Activated CD4-positive, alpha-beta T cell treated with anti-CD3 and anti-CD28 coated beads for 1 hour (primary cell): ENCODE measurements around the gene HS3ST4.

Source experiments
- DNase-seq: peaks from one replicate; pipeline ENCODE4 v3.0.0-alpha.2; 2020

Gene HS3ST4

GRCh38 chr16:25828510-25828909 lies 136.8 kb downstream of the HS3ST4 start:
- DNase-seq: no peak

- no peak for DNase-seq
Measured at GRCh38 chr16:25832291-25832690, 140.5 kb downstream of the HS3ST4 start.

- DNase-seq: no peak
Measured at GRCh38 chr16:25834101-25834500, 142.3 kb downstream of the HS3ST4 start.

- DNase-seq: no peak
Measured at GRCh38 chr16:25835126-25835525, 143.4 kb downstream of the HS3ST4 start.

GRCh38 chr16:25838724-25839186 lies 147.0 kb downstream of the HS3ST4 start:
- DNase-seq: no peak

- DNase-seq: no peak
Measured at GRCh38 chr16:25841761-25842160, 150.0 kb downstream of the HS3ST4 start.

GRCh38 chr16:25845901-25846300 lies 154.1 kb downstream of the HS3ST4 start:
- no peak for DNase-seq

- no peak for DNase-seq
Measured at GRCh38 chr16:25854141-25854540, 162.4 kb downstream of the HS3ST4 start.

- DNase-seq: no peak
Measured at GRCh38 chr16:25855063-25855462, 163.3 kb downstream of the HS3ST4 start.

- no peak for DNase-seq
Measured at GRCh38 chr16:25855818-25856217, 164.1 kb downstream of the HS3ST4 start.

GRCh38 chr16:25859645-25860044 lies 167.9 kb downstream of the HS3ST4 start:
- DNase-seq: no peak

- DNase-seq: no peak
Measured at GRCh38 chr16:25867041-25867440, 175.3 kb downstream of the HS3ST4 start.

GRCh38 chr16:25868106-25868505 lies 176.3 kb downstream of the HS3ST4 start:
- no peak for DNase-seq

- no peak for DNase-seq
Measured at GRCh38 chr16:25868706-25869370, 177.1 kb downstream of the HS3ST4 start.

GRCh38 chr16:25872369-25873070 lies 180.8 kb downstream of the HS3ST4 start:
- DNase-seq: no peak

GRCh38 chr16:25874196-25874595 lies 182.4 kb downstream of the HS3ST4 start:
- no peak for DNase-seq

- no peak for DNase-seq
Measured at GRCh38 chr16:25875956-25876598, 184.3 kb downstream of the HS3ST4 start.

GRCh38 chr16:25877103-25877502 lies 185.3 kb downstream of the HS3ST4 start:
- DNase-seq: no peak

GRCh38 chr16:25886598-25886997 lies 194.8 kb downstream of the HS3ST4 start:
- no peak for DNase-seq

GRCh38 chr16:25888868-25889267 lies 197.1 kb downstream of the HS3ST4 start:
- no peak for DNase-seq

- DNase-seq: no peak
Measured at GRCh38 chr16:25893332-25893731, 201.6 kb downstream of the HS3ST4 start.

GRCh38 chr16:25894093-25894492 lies 202.3 kb downstream of the HS3ST4 start:
- no peak for DNase-seq

- DNase-seq: no peak
Measured at GRCh38 chr16:25895380-25895779, 203.6 kb downstream of the HS3ST4 start.

GRCh38 chr16:25896411-25896810 lies 204.7 kb downstream of the HS3ST4 start:
- DNase-seq: no peak
